ENCODE measurements around the gene GALNTL6. TPM values are rescaled to one million over a fixed set of nuclear protein-coding genes. Genes with fewer than 3 reads are reported as not detected.

The GALNTL6 gene
- total RNA-seq, 1 experiment from 2014 or later, result not detected

DNA sequence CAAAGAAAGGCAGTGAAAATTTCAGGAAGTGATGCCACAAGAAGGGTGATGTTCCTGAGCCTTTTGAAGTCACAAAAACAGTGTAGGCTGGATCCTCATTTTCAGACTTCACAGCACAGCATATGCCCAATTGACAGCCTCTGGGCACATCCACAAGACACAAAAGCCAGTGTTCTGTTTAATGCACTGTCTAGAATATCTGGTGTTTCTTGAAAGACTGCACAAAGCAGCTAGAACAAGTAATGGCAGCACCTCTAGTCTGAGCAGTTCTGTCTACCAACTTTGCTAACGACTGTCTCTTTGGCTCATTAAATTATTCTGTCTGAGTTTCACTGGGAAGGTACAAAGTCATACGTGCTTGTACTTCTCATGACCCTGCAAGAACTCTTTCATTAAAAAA is 938.3 kb downstream of the GALNTL6 start:
- Histone ChIP-seq H3K18ac (ENCODE audit: insufficient read length, low read depth, low read length) (no peak overlapping the region), H2AK5ac (ENCODE audit: insufficient read length, low read length) (no peak overlapping the region), H4K5ac (ENCODE audit: insufficient read length, low read depth, low read length) (no peak overlapping the region), H4K20me1 (ENCODE audit: control insufficient read depth, insufficient read depth, insufficient read length) (no peaks in the 10 kb centered on the region), H2BK20ac (ENCODE audit: low read depth, low read length, poor library complexity, severe bottlenecking) (no peak overlapping the region), H3K79me2 (ENCODE audit: insufficient read depth, low read length) (no peaks in the 10 kb centered on the region), H2BK5ac (ENCODE audit: insufficient read length, low read length) (no peak overlapping the region), H3K9ac (ENCODE audit: extremely low read depth, insufficient read length, low read length) (no peak overlapping the region), H3K23ac (ENCODE audit: insufficient read length, low read depth, low read length) (no peak overlapping the region), H2BK120ac (ENCODE audit: low read depth, low read length, poor library complexity, severe bottlenecking) (no peak overlapping the region), H3K4me1 (ENCODE audit: insufficient read depth, low read length) (no peaks in the 10 kb centered on the region; the same call in 1 of the 2 replicates), H3K27ac (ENCODE audit: insufficient read length, low read depth, low read length) (no peak overlapping the region), H3K56ac (ENCODE audit: insufficient read length, low read depth, low read length) (no peak overlapping the region), H2AFZ (ENCODE audit: low read length) (no peak overlapping the region), H4K8ac (replicated peaks; ENCODE audit: insufficient read length, low read depth, low read length) (no peak overlapping the region), H3K14ac (ENCODE audit: insufficient read depth, low read length) (no peak overlapping the region), H3K9me3 (ENCODE audit: control insufficient read depth, low read depth, low read length) (no peaks in the 10 kb centered on the region), H3K23me2 (ENCODE audit: insufficient read length, low read depth, low read length, poor library complexity, severe bottlenecking) (no peaks in the 10 kb centered on the region), H3K27me3 (ENCODE audit: insufficient read depth, low read length) (no peaks in the 10 kb centered on the region), H2BK15ac (ENCODE audit: low read depth, low read length) (no peak overlapping the region), H3K79me1 (ENCODE audit: insufficient read depth, low read depth, low read length, poor library complexity, severe bottlenecking) (no peaks in the 10 kb centered on the region), H3K4me2 (ENCODE audit: insufficient read depth, insufficient read length, low read length) (no peak overlapping the region), H2BK12ac (ENCODE audit: insufficient read length, low read depth, low read length) (no peak overlapping the region), H3T11ph (ENCODE audit: low read length) (no peak overlapping the region), H4K91ac (ENCODE audit: insufficient read length, low read depth, low read length) (no peak overlapping the region), H3K4ac (ENCODE audit: low read depth, low read length) (no peak overlapping the region)
- H3K27me3 Mint-ChIP-seq (ENCODE audit: low read depth), result no peaks in the 10 kb centered on the region
- H3K9me3 Mint-ChIP-seq, result peaks cover 3% of the 10 kb centered on the region in 2 experiments; a peak in 3 of 5 replicates
- WGBS (ENCODE audit: extremely low coverage, insufficient read length, low lambda C conversion rate), result no CpG with 5 or more reads among the region's 2 CpGs
- H3K36me3 Mint-ChIP-seq (ENCODE audit: insufficient read depth in 1 of 3, low read depth in 3 of 3), result peaks cover 0 to 4% (median 0%) of the 10 kb centered on the region in 3 experiments; a peak in 3 of 7 replicates
- H3K4me3 Mint-ChIP-seq, result no peak overlapping the region
- peaks cover 9 to 10% of the 10 kb centered on the region in 2 experiments for H3K4me1 Mint-ChIP-seq
- TF ChIP-seq, protein P1, sequence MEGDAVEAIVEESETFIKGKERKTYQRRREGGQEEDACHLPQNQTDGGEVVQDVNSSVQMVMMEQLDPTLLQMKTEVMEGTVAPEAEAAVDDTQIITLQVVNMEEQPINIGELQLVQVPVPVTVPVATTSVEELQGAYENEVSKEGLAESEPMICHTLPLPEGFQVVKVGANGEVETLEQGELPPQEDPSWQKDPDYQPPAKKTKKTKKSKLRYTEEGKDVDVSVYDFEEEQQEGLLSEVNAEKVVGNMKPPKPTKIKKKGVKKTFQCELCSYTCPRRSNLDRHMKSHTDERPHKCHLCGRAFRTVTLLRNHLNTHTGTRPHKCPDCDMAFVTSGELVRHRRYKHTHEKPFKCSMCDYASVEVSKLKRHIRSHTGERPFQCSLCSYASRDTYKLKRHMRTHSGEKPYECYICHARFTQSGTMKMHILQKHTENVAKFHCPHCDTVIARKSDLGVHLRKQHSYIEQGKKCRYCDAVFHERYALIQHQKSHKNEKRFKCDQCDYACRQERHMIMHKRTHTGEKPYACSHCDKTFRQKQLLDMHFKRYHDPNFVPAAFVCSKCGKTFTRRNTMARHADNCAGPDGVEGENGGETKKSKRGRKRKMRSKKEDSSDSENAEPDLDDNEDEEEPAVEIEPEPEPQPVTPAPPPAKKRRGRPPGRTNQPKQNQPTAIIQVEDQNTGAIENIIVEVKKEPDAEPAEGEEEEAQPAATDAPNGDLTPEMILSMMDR (conservative IDR thresholded peaks at IDR 0.05), result no peak
- no peak overlapping the region; a peak in 1 of 7 replicates for H3K27ac Mint-ChIP-seq
- DNase-seq, result no peak
